Tongue (tissue), 2 donors: ENCODE results near the gene TNFRSF4. TPM values are rescaled to one million over a fixed set of nuclear protein-coding genes. Genes with fewer than 3 reads are reported as not detected.
A peak's percentile ranks its signal among the peaks of the same experiment; 100 is the strongest.

ENCODE experiments used
- DNase-seq: peaks from one replicate; pipeline ENCODE4 v3.0.0-alpha.2; 2015
- total RNA-seq: library from RNA; depleted of rRNA; stranded (reverse); fragments of >200 nt; gene quantifications from one replicate; pipeline ENCODE4 v1.2.3, GENCODE V29; 2014

The TNFRSF4 gene
- total RNA-seq, 1 donor from 2014 or later: 2.9 TPM

GRCh38 chr1:1232796-1233566 lies 19.0 kb upstream of the TNFRSF4 start:
- no peak for DNase-seq

- DNase-seq: no peak
These were observed 18.3 kb upstream of the TNFRSF4 start, which contains the start of gene B3GALT6 for GRCh38 chr1:1232208-1232795. Gene B3GALT6 (plus strand): TSS chr1:1232237. CDS start chr1:1232279, 42 bp downstream.

GRCh38 chr1:1231400-1232207 lies 17.7 kb upstream of the TNFRSF4 start, which contains the start of gene SDF4:
Gene SDF4 (minus strand): TSS chr1:1232001. CDS start chr1:1228772, 3,229 bp downstream.
- peak; percentile 98 for DNase-seq

GRCh38 chr1:1230656-1231399 lies 16.9 kb upstream of the TNFRSF4 start:
- DNase-seq: no peak

GRCh38 chr1:1229770-1230169 lies 15.8 kb upstream of the TNFRSF4 start:
- DNase-seq: no peak

- DNase-seq: no peak
These were observed 14.8 kb upstream of the TNFRSF4 start for GRCh38 chr1:1228596-1229321.

- no peak for DNase-seq
These were observed 14.2 kb upstream of the TNFRSF4 start for GRCh38 chr1:1228187-1228586.

- no peak for DNase-seq
These were observed 13.4 kb upstream of the TNFRSF4 start for GRCh38 chr1:1227386-1227785.

GRCh38 chr1:1226566-1227362 lies 12.8 kb upstream of the TNFRSF4 start:
- no peak for DNase-seq

- no peak for DNase-seq
These were observed 12.0 kb upstream of the TNFRSF4 start for GRCh38 chr1:1225913-1226312.

GRCh38 chr1:1225238-1225845 lies 11.4 kb upstream of the TNFRSF4 start:
- no peak for DNase-seq

- DNase-seq: no peak
These were observed 9.9 kb upstream of the TNFRSF4 start for GRCh38 chr1:1223891-1224290.

- no peak for DNase-seq
These were observed 9.4 kb upstream of the TNFRSF4 start for GRCh38 chr1:1223321-1223720.

GRCh38 chr1:1222575-1223225 lies 8.7 kb upstream of the TNFRSF4 start:
- DNase-seq: no peak

GRCh38 chr1:1221887-1222574 lies 8.1 kb upstream of the TNFRSF4 start:
- DNase-seq: no peak

GRCh38 chr1:1220197-1220596 lies 6.2 kb upstream of the TNFRSF4 start:
- DNase-seq: no peak

- no peak for DNase-seq
These were observed 5.4 kb upstream of the TNFRSF4 start for GRCh38 chr1:1219341-1219740.

- DNase-seq: no peak
These were observed 4.7 kb upstream of the TNFRSF4 start for GRCh38 chr1:1218524-1219200.
